K562 (cell line): Measurements from ENCODE around the gene GJB4. TPM values are rescaled to one million over a fixed set of nuclear protein-coding genes. Genes with fewer than 3 reads are reported as not detected.
A peak's percentile ranks its signal among the peaks of the same experiment; 100 is the strongest.

Experiments used
- ATAC-seq: fragments of 200-7000 bp; cut with Tn5 transposase; 3 replicates; pipeline ENCODE4 v1.9.1; 2020; ENCODE audit warnings: moderate library complexity
- BruUV-seq: library from RNA; stranded (reverse); fragments of 400-500 nt; replicated peaks from 2 replicates; lab custom pipeline; 2021; lab: Mats Ljungman, UMichigan
- CTCF ChIA-PET: fragments of 300-600 bp; formaldehyde crosslinking; extraction: SDS; loops from one replicate; lab custom pipeline; 2021; ENCODE audit warnings: low intra/inter-chr PET ratio; lab: Yijun Ruan, JAX
- POLR2A ChIA-PET: fragments of 300-600, 350-650 bp; sonication (Branson Sonifier 250); formaldehyde crosslinking; extraction: SDS; loops from one replicate; lab custom pipeline; 2021; ENCODE audit warnings: antibody characterized with exemption, inconsistent platforms; lab: Yijun Ruan, JAX
- DNase-seq, 4 experiments: peaks; one replicate each; pipeline versions ENCODE4 v3.0.0 to v3.0.0-alpha.2; 2011 to 2018; ENCODE audit warnings: low spot score in 3 of 4, mixed read lengths in 3 of 4; ENCODE audit errors: extremely low read depth in 1 of 4
- FAIRE-seq: peaks from 2 replicates; lab custom pipeline; 2011; peaks lifted over from hg19 to GRCh38; lab: Jason Lieb, UNC
- H2AFZ ChIP-seq: 2 replicates; pipeline ENCODE4 v1.6.0; 2011; ENCODE audit warnings: low read depth, low read length, control low read depth, inconsistent platforms
- H3K27ac ChIP-seq: fragments of 200-600 bp; 3 replicates; pipeline ENCODE4 v1.8.0; 2011; ENCODE audit warnings: low read depth, mild to moderate bottlenecking, control low read depth, inconsistent platforms, low read length, moderate library complexity, mixed read lengths; ENCODE audit errors: extremely low read depth
- H3K27me3 ChIP-seq, 2 experiments: fragments of 300-600 bp in 1 of 2; 2 replicates in 1 of 2; 3 replicates in 1 of 2; pipeline versions ENCODE4 v1.6.0 to v1.8.0; 2011; ENCODE audit warnings: inconsistent platforms in 2 of 2, low read length in 2 of 2, mild to moderate bottlenecking in 1 of 2, mixed read lengths in 1 of 2, moderate library complexity in 1 of 2; ENCODE audit not compliant: control insufficient read depth in 2 of 2, insufficient read depth in 2 of 2
- H3K36me3 ChIP-seq: fragments of 300-600 bp; 3 replicates; pipeline ENCODE4 v1.8.0; 2011; ENCODE audit warnings: mild to moderate bottlenecking, low read length, inconsistent platforms; ENCODE audit not compliant: control insufficient read depth, insufficient read depth
- H3K4me1 ChIP-seq, 2 experiments: fragments of 200-600 bp in 1 of 2; replicated peaks in 1 of 2; 2 replicates in 1 of 2; 3 replicates in 1 of 2; pipeline versions ENCODE4 v1.5.1 to v1.8.0; 2011; ENCODE audit warnings: inconsistent platforms in 2 of 2, low read length in 2 of 2, mild to moderate bottlenecking in 1 of 2, mixed read lengths in 1 of 2, moderate library complexity in 1 of 2; ENCODE audit not compliant: control insufficient read depth in 2 of 2, insufficient read depth in 2 of 2
- H3K4me2 ChIP-seq: 2 replicates; pipeline ENCODE4 v1.6.1; 2011; ENCODE audit warnings: low read length, control low read depth, inconsistent platforms, mixed read lengths; ENCODE audit not compliant: insufficient read depth
- H3K4me3 ChIP-seq: fragments of 200-600 bp; sonication (generic), shearing (Covaris generic); 2 replicates; pipeline ENCODE4 v1.5.1; 2016; ENCODE audit warnings: control low read depth, inconsistent platforms
- H3K79me2 ChIP-seq: fragments of 200-600 bp; 3 replicates; pipeline ENCODE4 v1.8.0; 2011; ENCODE audit warnings: low read length, inconsistent platforms; ENCODE audit not compliant: control insufficient read depth, insufficient read depth
- H3K9ac ChIP-seq, 2 experiments: 2 replicates each; pipeline versions ENCODE4 v1.6.0 to v1.6.1; 2011; ENCODE audit warnings: low read depth in 2 of 2, low read length in 2 of 2, control low read depth in 1 of 2, inconsistent platforms in 1 of 2, mild to moderate bottlenecking in 1 of 2, mixed read lengths in 1 of 2; ENCODE audit not compliant: insufficient read depth in 1 of 2
- H3K9me1 ChIP-seq: one replicate; pipeline ENCODE4 v1.6.0; 2011; ENCODE audit warnings: inconsistent platforms, mild to moderate bottlenecking, low read length, moderate library complexity; ENCODE audit not compliant: control insufficient read depth, insufficient read depth
- H3K9me3 ChIP-seq: replicated peaks from 2 replicates; pipeline ENCODE4 v1.5.1; 2011; ENCODE audit warnings: low read depth, low read length, inconsistent platforms; ENCODE audit not compliant: control insufficient read depth, insufficient read depth
- H4K20me1 ChIP-seq: replicated peaks from 2 replicates; pipeline ENCODE4 v1.6.1; 2011; ENCODE audit warnings: low read length, inconsistent platforms, mixed read lengths; ENCODE audit not compliant: control insufficient read depth, insufficient read depth
- BCOR ChIP-seq: fragments of 450-650 bp; IDR thresholded peaks from 2 replicates; pipeline ENCODE4 v1.6.1; 2016
- CREB5 ChIP-seq: fragments of 250-450 bp; sonication (Bioruptor Pico); IDR thresholded peaks from 2 replicates; pipeline ENCODE4 v1.5.0; 2020; ENCODE audit warnings: mild to moderate bottlenecking
- E4F1 ChIP-seq: fragments of 250-450 bp; sonication (Bioruptor Pico); IDR thresholded peaks from 2 replicates; pipeline ENCODE4 v1.5.0; 2021; ENCODE audit warnings: mild to moderate bottlenecking, borderline replicate concordance
- FOXO4 ChIP-seq: fragments of 450-650 bp; formaldehyde crosslinking; IDR thresholded peaks from 2 replicates; pipeline ENCODE4 v1.4.0; 2020; ENCODE audit warnings: mild to moderate bottlenecking, moderate library complexity
- HNRNPL ChIP-seq: fragments of 200-400 bp; formaldehyde crosslinking; IDR thresholded peaks from 2 replicates; pipeline ENCODE4 v1.6.1; 2017; ENCODE audit warnings: low read depth, mild to moderate bottlenecking, low read length
- KDM1A ChIP-seq, 2 experiments: fragments of 450-650 bp; IDR thresholded peaks; 2 replicates each; pipeline ENCODE4 v1.6.1; 2016; ENCODE audit warnings: mild to moderate bottlenecking in 2 of 2
- MTA2 ChIP-seq: fragments of 450-650 bp; IDR thresholded peaks from 2 replicates; pipeline ENCODE4 v1.6.1; 2016; ENCODE audit warnings: low read depth
- RBM25 ChIP-seq: fragments of 200-400 bp; formaldehyde crosslinking; IDR thresholded peaks from 2 replicates; pipeline ENCODE4 v1.6.1; 2018; ENCODE audit warnings: low read length, low read depth, moderate library complexity; ENCODE audit not compliant: severe bottlenecking
- SMARCA5 ChIP-seq: fragments of 450-650 bp; IDR thresholded peaks from 2 replicates; pipeline ENCODE4 v1.6.1; 2016
- ZFP36 ChIP-seq: fragments of 150-350 bp; IDR thresholded peaks from 2 replicates; pipeline ENCODE4 v1.6.1; 2018; ENCODE audit warnings: low read length, low read depth; ENCODE audit not compliant: partially characterized antibody
- WGBS: fragments of 100-300 bp; shearing (Covaris generic); methylation state at CpG from one replicate; pipeline ENCODE4 v1.1.6; 2016; ENCODE audit warnings: low coverage, mixed read lengths; ENCODE audit not compliant: insufficient coverage; ENCODE audit errors: missing lambda C conversion rate; 5-methylcytosine and 5-hydroxymethylcytosine counted together
- in situ Hi-C: fragments of 300-500 bp; cut with MboI; formaldehyde crosslinking; loops from 4 replicates; pipeline ENCODE4 v1.15.0; 2018; ENCODE audit warnings: inconsistent platforms, mixed read lengths
- intact Hi-C: fragments of 100-400 bp; cut with micrococcal nuclease; formaldehyde crosslinking; loops from 2 replicates; pipeline ENCODE4 v1.14.2; 2022
- polyA plus RNA-seq, 8 experiments: library from polyadenylated mRNA; depleted of rRNA in 4 of 8; stranded (reverse) in 5 of 8; unstranded in 3 of 8; fragments of >200 nt; fragmentation: Nextera tagmentation in 2 of 8; fragmentation: Illumina TruSeq in 1 of 8; extraction: Ambion mirVana in 2 of 8; extraction: Trizol in 1 of 8; gene quantifications; 2 replicates each; pipeline versions ENCODE4 v1.2.1 to v1.2.3, GENCODE V29; 2011 to 2014; ENCODE audit warnings: inconsistent platforms in 1 of 8, missing spikeins in 1 of 8
- total RNA-seq, 7 experiments: library from RNA; depleted of rRNA in 6 of 7; stranded (reverse); fragments of >200 nt in 6 of 7; fragmentation: Illumina TruSeq in 2 of 7; extraction: Trizol in 2 of 7; gene quantifications; 2 replicates each; pipeline versions ENCODE4 v1.2.1 to v1.2.3, GENCODE V29; 2011 to 2021; ENCODE audit warnings: low replicate concordance in 1 of 7

Gene GJB4
- total and polyA plus RNA-seq, 9 of the 15 experiments (the other 6 are each of a cell fraction or from before 2014, with no cell fraction given) = 0.03 TPM; not detected in 8

- WGBS = 15% methylated on average over 4 of the region's 4 CpGs
- Histone ChIP-seq H3K9me3 (no peaks in the 10 kb centered on the region), H3K4me3 (no peak overlapping the region), H3K36me3 (no peaks in the 10 kb centered on the region), H3K4me2 (no peak overlapping the region), H3K79me2 (no peaks in the 10 kb centered on the region), H3K27ac (no peak overlapping the region), H4K20me1 (peaks cover 11% of the 10 kb centered on the region), H3K9me1 (no peaks in the 10 kb centered on the region), H3K9ac (no peak overlapping the region), H2AFZ (no peak overlapping the region), H3K27me3 (peaks cover 6 to 27% of the 10 kb centered on the region in 2 experiments; a peak in 3 of 5 replicates), H3K4me1 (no peaks in the 10 kb centered on the region)
- no peak for ATAC-seq
- ChIA-PET POLR2A (interaction anchor here (0.6 to 0.8 kb wide), 2 partner anchors 28 to 845 kb away, joined by 3 to 4 read pairs; no protein-coding TSS in a partner anchor), CTCF (no interaction called here)
- no peak for FAIRE-seq
- intact Hi-C loops = no loop called here
- no peak for DNase-seq
- TF ChIP-seq BCOR (peak; percentile 67), RBM25 (peak; percentile 94), CREB5 (CRISPR knock-in tag) (no peak), ZFP36 (peak; percentile 87), E4F1 (CRISPR knock-in tag) (no peak), FOXO4 (no peak), HNRNPL (no peak), MTA2 (no peak), SMARCA5 (0 out of 2 replicates have a peak, but pooled peaks have one; percentile 41), KDM1A (IDR thresholded peaks at IDR 0.05) (0 out of 4 replicates have a peak, but pooled peaks of 1 of the 2 experiments have one; percentile 33)
- BruUV-seq = no TSS peak
- in situ Hi-C loops = loop anchor here (10.0 kb wide), 1 partner anchor 1111 kb away; no protein-coding TSS in a partner anchor
Observed at GRCh38 chr1:34746101-34746500, 13.4 kb upstream of the GJB4 start.
